ENCODE measurements around the gene MRPS18B. TPM values are rescaled to one million over a fixed set of nuclear protein-coding genes. Genes with fewer than 3 reads are reported as not detected.

The MRPS18B gene
- total and polyA plus RNA-seq, 2 of the 13 experiments (the other 11 are each of a cell fraction or from before 2014, with no cell fraction given) = 125 to 131 TPM

GRCh38 chr6:30647242-30648116 lies 29.8 kb downstream of the MRPS18B start (continued):
- TF ChIP-seq, protein P1, sequence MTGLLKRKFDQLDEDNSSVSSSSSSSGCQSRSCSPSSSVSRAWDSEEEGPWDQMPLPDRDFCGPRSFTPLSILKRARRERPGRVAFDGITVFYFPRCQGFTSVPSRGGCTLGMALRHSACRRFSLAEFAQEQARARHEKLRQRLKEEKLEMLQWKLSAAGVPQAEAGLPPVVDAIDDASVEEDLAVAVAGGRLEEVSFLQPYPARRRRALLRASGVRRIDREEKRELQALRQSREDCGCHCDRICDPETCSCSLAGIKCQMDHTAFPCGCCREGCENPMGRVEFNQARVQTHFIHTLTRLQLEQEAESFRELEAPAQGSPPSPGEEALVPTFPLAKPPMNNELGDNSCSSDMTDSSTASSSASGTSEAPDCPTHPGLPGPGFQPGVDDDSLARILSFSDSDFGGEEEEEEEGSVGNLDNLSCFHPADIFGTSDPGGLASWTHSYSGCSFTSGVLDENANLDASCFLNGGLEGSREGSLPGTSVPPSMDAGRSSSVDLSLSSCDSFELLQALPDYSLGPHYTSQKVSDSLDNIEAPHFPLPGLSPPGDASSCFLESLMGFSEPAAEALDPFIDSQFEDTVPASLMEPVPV (CRISPR knock-in tag; IDR thresholded peaks at IDR 0.05) = peak; percentile 89
- peak; percentile 60 for TF ChIP-seq CHD4 (IDR thresholded peaks at IDR 0.05; ENCODE audit: borderline replicate concordance, low read length)
- no peak; the same call in 1 of the 2 replicates for TF ChIP-seq ZNF441 (CRISPR knock-in tag; IDR thresholded peaks at IDR 0.05; ENCODE audit: borderline replicate concordance)
- peak; percentile 64; the same call in 1 of the 2 replicates for TF ChIP-seq ZNF639 (CRISPR knock-in tag; conservative IDR thresholded peaks at IDR 0.05)
- no peak for TF ChIP-seq ZC3H4 (CRISPR knock-in tag; IDR thresholded peaks at IDR 0.05; ENCODE audit: borderline replicate concordance)
- TF ChIP-seq ZNF572 (CRISPR knock-in tag; IDR thresholded peaks at IDR 0.05) = peak; percentile 95
- peak; percentile 89; the same call in 1 of the 2 replicates for TF ChIP-seq KLF6 (CRISPR knock-in tag; IDR thresholded peaks at IDR 0.05)
- no peak for TF ChIP-seq ATF5 (CRISPR knock-in tag; IDR thresholded peaks at IDR 0.05; ENCODE audit: low read depth)
- no peak for TF ChIP-seq JARID2 (CRISPR knock-in tag; IDR thresholded peaks at IDR 0.05; ENCODE audit: insufficient replicate concordance)
- peak; percentile 56; the same call in 1 of the 2 replicates for TF ChIP-seq ZNF512 (CRISPR knock-in tag; IDR thresholded peaks at IDR 0.05)
- TF ChIP-seq KAT8 (CRISPR knock-in tag; IDR thresholded peaks at IDR 0.05) = peak; percentile 76; the same call in 1 of the 2 replicates
- TF ChIP-seq HMG20A (CRISPR knock-in tag; IDR thresholded peaks at IDR 0.05; ENCODE audit: borderline replicate concordance) = peak; percentile 8; the same call in 1 of the 2 replicates
- TF ChIP-seq MLLT10 (CRISPR knock-in tag; IDR thresholded peaks at IDR 0.05) = no peak
- peak; percentile 74 for TF ChIP-seq TSC22D2 (CRISPR knock-in tag; IDR thresholded peaks at IDR 0.05; ENCODE audit: borderline replicate concordance)
- peak; percentile 70; the same call in 1 of the 2 replicates for TF ChIP-seq NR2F2 (IDR thresholded peaks at IDR 0.05; ENCODE audit: borderline replicate concordance, low read depth)
- peak; percentile 72; the same call in 1 of the 2 replicates for TF ChIP-seq SP140L (CRISPR knock-in tag; IDR thresholded peaks at IDR 0.05; ENCODE audit: borderline replicate concordance)
- no peak; the same call in 1 of the 2 replicates for TF ChIP-seq TBP (CRISPR knock-in tag; IDR thresholded peaks at IDR 0.05)
- TF ChIP-seq, protein P2, sequence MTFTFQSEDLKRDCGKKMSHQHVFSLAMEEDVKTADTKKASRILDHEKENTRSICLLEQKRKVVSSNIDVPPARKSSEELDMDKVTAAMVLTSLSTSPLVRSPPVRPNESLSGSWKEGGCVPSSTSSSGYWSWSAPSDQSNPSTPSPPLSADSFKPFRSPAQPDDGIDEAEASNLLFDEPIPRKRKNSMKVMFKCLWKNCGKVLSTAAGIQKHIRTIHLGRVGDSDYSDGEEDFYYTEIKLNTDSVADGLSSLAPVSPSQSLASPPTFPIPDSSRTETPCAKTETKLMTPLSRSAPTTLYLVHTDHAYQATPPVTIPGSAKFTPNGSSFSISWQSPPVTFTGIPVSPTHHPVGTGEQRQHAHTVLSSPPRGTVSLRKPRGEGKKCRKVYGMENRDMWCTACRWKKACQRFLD (CRISPR knock-in tag; IDR thresholded peaks at IDR 0.05; ENCODE audit: borderline replicate concordance) = peak; percentile 91; the same call in 1 of the 2 replicates

Measured in HepG2 (cell line).